Naive B cell (primary cell): ENCODE data around the gene TMED4. TPM values are rescaled to one million over a fixed set of nuclear protein-coding genes. Genes with fewer than 3 reads are reported as not detected.

Source experiments
- ATAC-seq, 2 donors: fragments of 150-1000 bp; cut with Tn5 transposase; 2 replicates each; pipeline ENCODE4 v1.10.0; 2021; ENCODE audit warnings: low read depth in 2 of 2, mild to moderate bottlenecking in 2 of 2, moderate library complexity in 2 of 2
- DNase-seq: peaks from one replicate; pipeline ENCODE4 v3.0.0; 2022
- H3K27ac Mint-ChIP-seq, 6 donors: one replicate each; pipeline ENCODE4 v1.8.0; 2020 to 2022; ENCODE audit warnings: mild to moderate bottlenecking in 6 of 6, mixed read lengths in 6 of 6, moderate library complexity in 5 of 6, inconsistent platforms in 2 of 6
- H3K27me3 Mint-ChIP-seq, 3 donors: one replicate each; pipeline ENCODE4 v1.8.0; 2021 to 2022; ENCODE audit warnings: mixed read lengths in 3 of 3, mild to moderate bottlenecking in 1 of 3
- H3K36me3 Mint-ChIP-seq, 2 donors: one replicate each; pipeline ENCODE4 v1.8.0; 2020 to 2022; ENCODE audit warnings: mixed read lengths in 2 of 2, inconsistent platforms in 1 of 2, mild to moderate bottlenecking in 1 of 2
- H3K4me1 Mint-ChIP-seq, 3 donors: one replicate each; pipeline ENCODE4 v1.8.0; 2020 to 2022; ENCODE audit warnings: mixed read lengths in 3 of 3, inconsistent platforms in 1 of 3, mild to moderate bottlenecking in 1 of 3, moderate library complexity in 1 of 3
- H3K4me3 Mint-ChIP-seq, 8 donors: one replicate each; pipeline ENCODE4 v1.8.0; 2020 to 2022; ENCODE audit warnings: mild to moderate bottlenecking in 8 of 8, mixed read lengths in 8 of 8, moderate library complexity in 8 of 8, inconsistent platforms in 2 of 8
- H3K9me3 Mint-ChIP-seq, 7 donors: one replicate each; pipeline ENCODE4 v1.8.0; 2020 to 2022; ENCODE audit warnings: mixed read lengths in 7 of 7, mild to moderate bottlenecking in 5 of 7, inconsistent platforms in 2 of 7, moderate library complexity in 1 of 7
- polyA plus RNA-seq, 6 donors: library from polyadenylated mRNA; unstranded; fragments of 300-500 nt; fragmentation: Illumina TruSeq; gene quantifications; one replicate each; pipeline ENCODE4 v1.2.3, GENCODE V29; 2021; ENCODE audit warnings: low read depth in 6 of 6

The TMED4 gene
- polyA plus RNA-seq, 6 donors from 2014 or later, result 54.8 to 82.0 (median 67.3) TPM

GRCh38 chr7:44538798-44539668, 43.0 kb downstream of the TMED4 start:
- DNase-seq, result no peak
- Mint-ChIP-seq H3K4me3 (peak overlapping the region in 1 of 8 donors; percentile 22), H3K27me3 (peaks cover under 1 to 11% (median 6%) of the 10 kb centered on the region in 3 donors), H3K36me3 (no peaks in the 10 kb centered on the region), H3K27ac (no peak overlapping the region), H3K9me3 (no peaks in the 10 kb centered on the region), H3K4me1 (no peaks in the 10 kb centered on the region)
- no peak for ATAC-seq

- Mint-ChIP-seq H3K4me3 (peak overlapping the region in 1 of 8 donors; percentile 22), H3K4me1 (no peaks in the 10 kb centered on the region), H3K27me3 (peaks cover 0 to 6% (median 0%) of the 10 kb centered on the region in 3 donors), H3K36me3 (no peaks in the 10 kb centered on the region), H3K27ac (no peak overlapping the region), H3K9me3 (no peaks in the 10 kb centered on the region)
- ATAC-seq (no peak), DNase-seq (no peak)
These were observed 43.8 kb downstream of the TMED4 start for GRCh38 chr7:44538093-44538797.

- DNase-seq, result no peak
- Mint-ChIP-seq H3K4me1 (no peaks in the 10 kb centered on the region), H3K27me3 (no peaks in the 10 kb centered on the region), H3K36me3 (no peaks in the 10 kb centered on the region), H3K4me3 (no peak overlapping the region), H3K9me3 (no peaks in the 10 kb centered on the region), H3K27ac (no peak overlapping the region)
- no peak for ATAC-seq
These were observed 44.6 kb downstream of the TMED4 start for GRCh38 chr7:44537442-44537841.

DNA sequence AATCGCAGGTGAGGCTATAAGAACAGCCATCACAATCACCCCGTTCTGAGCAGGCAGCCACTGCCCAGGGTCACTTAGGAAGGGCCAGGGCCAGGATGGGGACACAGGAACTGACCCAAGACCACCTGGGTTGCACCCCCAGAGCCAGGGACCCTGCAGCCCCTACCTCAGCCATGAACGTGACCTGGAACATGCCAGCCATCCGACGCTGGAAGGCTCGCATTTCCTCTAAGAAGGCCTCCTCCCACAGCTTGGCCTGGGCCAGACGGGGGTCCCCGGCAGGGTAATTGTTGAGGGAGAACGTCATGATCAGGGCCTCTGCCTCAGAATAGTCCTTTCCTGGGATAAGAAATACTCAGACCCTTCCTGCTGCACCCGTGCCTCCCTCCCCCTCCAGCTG, 45.9 kb downstream of the TMED4 start:
- ATAC-seq, result no peak
- Mint-ChIP-seq H3K36me3 (no peaks in the 10 kb centered on the region), H3K4me3 (no peak overlapping the region), H3K9me3 (peaks cover 0 to 2% (median 0%) of the 10 kb centered on the region in 7 donors), H3K27ac (no peak overlapping the region), H3K4me1 (peaks cover 3 to 4% (median 3%) of the 10 kb centered on the region in 3 donors), H3K27me3 (no peaks in the 10 kb centered on the region)
- no peak for DNase-seq

- Mint-ChIP-seq H3K9me3 (peaks cover 0 to 2% (median 0%) of the 10 kb centered on the region in 7 donors), H3K4me1 (peaks cover 4 to 9% (median 9%) of the 10 kb centered on the region in 3 donors), H3K4me3 (no peak overlapping the region), H3K36me3 (no peaks in the 10 kb centered on the region), H3K27me3 (no peaks in the 10 kb centered on the region), H3K27ac (no peak overlapping the region)
- DNase-seq, result no peak
- ATAC-seq, result no peak
These were observed 46.5 kb downstream of the TMED4 start for GRCh38 chr7:44535348-44536064.

- Mint-ChIP-seq H3K27me3 (no peaks in the 10 kb centered on the region), H3K27ac (peak overlapping the region in 1 of 6 donors; percentile 80), H3K4me1 (peaks cover 4 to 12% (median 9%) of the 10 kb centered on the region in 3 donors), H3K9me3 (peaks cover 0 to 5% (median 0%) of the 10 kb centered on the region in 7 donors), H3K36me3 (no peaks in the 10 kb centered on the region), H3K4me3 (no peak overlapping the region)
- DNase-seq (peak; percentile 11), ATAC-seq (peak; percentile 65 to 74)
These were observed 47.5 kb downstream of the TMED4 start for GRCh38 chr7:44534501-44534900.

GRCh38 chr7:44534087-44534486, 47.9 kb downstream of the TMED4 start:
- H3K36me3 Mint-ChIP-seq, result no peaks in the 10 kb centered on the region
- peak overlapping the region in 2 of 6 donors; percentile 38 to 80 for H3K27ac Mint-ChIP-seq
- no peak for DNase-seq
- H3K4me1 Mint-ChIP-seq, result peaks cover 4 to 12% (median 9%) of the 10 kb centered on the region in 3 donors
- H3K9me3 Mint-ChIP-seq, result peaks cover 0 to 7% (median 2%) of the 10 kb centered on the region in 7 donors
- H3K27me3 Mint-ChIP-seq, result peaks cover 0 to 3% (median 0%) of the 10 kb centered on the region in 3 donors
- no peak overlapping the region for H3K4me3 Mint-ChIP-seq
- no peak for ATAC-seq

DNA sequence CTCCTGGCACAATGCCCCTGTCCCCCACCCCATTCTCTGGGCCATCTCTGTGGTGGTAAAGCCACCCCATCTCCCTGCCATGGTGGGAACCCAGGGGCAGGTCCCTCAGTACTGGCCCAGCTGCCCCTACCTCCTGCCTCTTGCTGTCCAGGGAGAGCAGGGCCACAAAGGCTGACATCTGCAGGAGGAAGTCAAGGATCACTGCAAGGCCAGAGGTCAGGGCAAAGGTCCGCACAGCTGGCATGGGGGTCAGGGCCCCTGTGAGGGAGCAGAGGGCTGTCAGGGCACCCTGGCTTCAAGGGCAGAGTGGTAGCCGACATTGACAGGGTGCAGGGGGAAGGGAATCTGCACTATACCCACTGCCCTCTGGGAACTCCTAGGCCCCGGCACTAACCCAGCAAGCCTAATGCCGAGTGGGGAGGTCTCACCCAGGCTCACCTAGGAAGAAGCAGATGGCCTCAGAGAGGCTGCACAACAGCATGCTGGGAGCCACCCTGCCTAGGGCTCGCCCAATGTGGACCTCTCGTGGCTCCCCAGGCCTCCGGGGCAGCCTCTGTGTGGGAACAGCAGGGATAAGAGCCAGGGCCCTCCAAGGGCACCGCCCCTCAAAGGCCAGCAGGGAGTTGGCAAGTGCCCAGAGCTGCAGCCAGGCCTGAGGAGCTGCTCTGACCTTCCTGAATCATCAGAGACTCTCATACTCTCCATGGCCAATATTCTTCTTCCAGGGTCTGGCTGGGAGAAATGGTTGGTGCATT, 48.6 kb downstream of the TMED4 start:
- DNase-seq, result no peak
- Mint-ChIP-seq H3K27me3 (peaks cover 0 to 8% (median 0%) of the 10 kb centered on the region in 3 donors), H3K27ac (peak overlapping the region in 1 of 6 donors; percentile 67), H3K4me1 (peaks cover 4 to 12% (median 9%) of the 10 kb centered on the region in 3 donors), H3K36me3 (no peaks in the 10 kb centered on the region), H3K4me3 (no peak overlapping the region), H3K9me3 (peaks cover 0 to 10% (median 5%) of the 10 kb centered on the region in 7 donors)
- no peak for ATAC-seq

DNA sequence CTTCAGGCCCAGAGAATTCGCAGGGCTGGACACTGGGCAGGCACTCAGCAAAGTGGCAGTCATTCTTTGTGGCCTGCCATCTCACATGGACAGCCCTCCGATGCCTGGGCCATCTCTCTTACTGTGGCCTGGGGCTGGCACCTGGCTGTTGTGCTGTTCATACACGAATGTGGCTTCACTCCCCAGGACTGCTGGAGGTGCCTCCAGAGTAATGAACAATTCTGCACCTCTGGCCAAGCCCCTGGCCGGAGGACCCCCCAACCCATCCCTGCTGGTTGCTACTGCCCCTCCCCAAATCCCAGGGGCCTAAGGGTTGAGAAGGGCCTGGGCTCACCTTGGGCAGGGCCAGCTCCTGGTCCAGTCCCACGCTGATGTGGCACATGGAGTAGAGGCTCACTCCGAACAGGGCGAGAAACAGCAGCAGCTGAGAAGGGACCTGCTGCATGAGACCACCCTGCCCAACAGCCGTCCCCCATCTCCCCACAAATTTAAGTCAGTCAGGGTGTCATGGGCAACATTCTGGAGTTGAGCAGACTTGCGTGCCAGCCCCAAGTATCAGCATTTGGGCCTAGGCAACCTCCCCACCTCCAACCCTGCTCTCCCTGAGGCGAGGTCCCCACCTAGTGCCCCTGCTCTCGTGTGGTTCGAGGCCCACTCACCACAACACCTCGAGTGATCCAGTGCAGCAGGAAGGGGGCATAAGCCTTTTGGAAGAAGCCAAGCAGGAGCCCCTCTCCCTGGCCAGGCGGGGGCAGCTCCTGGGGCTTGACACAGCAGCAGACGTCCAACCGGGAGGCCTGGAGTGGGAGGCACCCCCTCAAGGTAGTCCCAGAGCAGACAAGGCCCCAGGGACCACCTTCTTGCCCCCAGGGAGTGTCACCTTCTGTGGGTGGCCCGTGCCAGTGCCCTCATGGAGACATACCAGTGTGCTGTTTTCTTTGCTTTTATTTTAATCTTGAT, 50.3 kb downstream of the TMED4 start:
- Mint-ChIP-seq H3K9me3 (peaks cover 2 to 24% (median 17%) of the 10 kb centered on the region in 7 donors), H3K4me3 (peak overlapping the region in 1 of 8 donors; percentile 74), H3K4me1 (peaks cover 4 to 12% (median 9%) of the 10 kb centered on the region in 3 donors), H3K27ac (peak overlapping the region in 1 of 6 donors; percentile 24), H3K36me3 (no peaks in the 10 kb centered on the region), H3K27me3 (peaks cover 0 to 8% (median 0%) of the 10 kb centered on the region in 3 donors)
- ATAC-seq (no peak), DNase-seq (no peak)

DNA sequence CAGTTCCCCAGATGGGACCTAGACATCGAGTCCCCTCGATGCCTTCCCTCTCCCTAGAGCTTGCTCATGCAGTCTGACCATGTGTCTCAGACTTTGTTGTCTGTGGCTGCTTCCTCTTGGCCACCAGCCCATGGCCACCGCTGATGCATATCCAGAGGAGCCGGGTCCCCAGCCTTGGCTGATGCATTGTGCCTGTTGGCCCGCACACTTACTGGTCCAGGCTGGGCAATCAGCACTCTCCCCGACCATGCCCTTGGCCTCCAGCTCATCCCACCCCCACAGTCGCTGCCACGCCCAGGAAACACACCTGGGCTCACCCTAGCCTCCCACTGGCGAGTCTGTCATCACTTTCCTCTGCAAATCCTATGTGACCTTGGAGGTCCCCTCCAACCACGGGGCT, 51.0 kb downstream of the TMED4 start:
- H3K27me3 Mint-ChIP-seq, result peaks cover 0 to 8% (median 3%) of the 10 kb centered on the region in 3 donors
- H3K27ac Mint-ChIP-seq, result peak overlapping the region in 1 of 6 donors; percentile 60
- ATAC-seq (no peak), DNase-seq (no peak)
- H3K4me3 Mint-ChIP-seq, result peak overlapping the region in 1 of 8 donors; percentile 59
- H3K36me3 Mint-ChIP-seq, result no peaks in the 10 kb centered on the region
- peaks cover 4 to 12% (median 9%) of the 10 kb centered on the region in 3 donors for H3K4me1 Mint-ChIP-seq
- peaks cover 3 to 26% (median 20%) of the 10 kb centered on the region in 7 donors for H3K9me3 Mint-ChIP-seq
